DMS153 (cell line): ENCODE measurements around the gene DDX31.

Source experiments
- DNase-seq: peaks from one replicate; lab custom pipeline; 2025; lab: John Stamatoyannopoulos, UW

The DDX31 gene

GRCh38 chr9:132595319-132595718 lies 74.5 kb downstream of the DDX31 start:
- no peak for DNase-seq

DNA sequence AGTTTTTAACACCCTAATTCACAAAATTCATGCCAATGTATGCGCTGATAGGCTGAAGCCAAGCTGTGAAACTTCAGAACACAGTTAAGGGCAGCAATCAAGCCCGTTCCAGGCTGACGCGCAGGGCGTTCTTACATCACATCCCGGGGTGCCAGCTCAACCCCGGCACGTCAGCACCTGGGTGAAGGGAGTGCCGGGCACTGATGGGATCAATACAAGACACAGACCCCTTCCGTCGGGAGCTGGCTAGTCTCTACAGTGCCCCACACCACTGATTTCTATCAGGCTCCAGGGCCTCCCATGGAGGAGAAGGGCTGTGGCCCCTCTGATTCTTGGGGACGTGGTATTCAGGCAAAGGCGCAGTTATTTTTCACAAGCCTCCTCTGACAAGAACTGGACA lies 75.4 kb downstream of the DDX31 start:
- DNase-seq: no peak

DNA sequence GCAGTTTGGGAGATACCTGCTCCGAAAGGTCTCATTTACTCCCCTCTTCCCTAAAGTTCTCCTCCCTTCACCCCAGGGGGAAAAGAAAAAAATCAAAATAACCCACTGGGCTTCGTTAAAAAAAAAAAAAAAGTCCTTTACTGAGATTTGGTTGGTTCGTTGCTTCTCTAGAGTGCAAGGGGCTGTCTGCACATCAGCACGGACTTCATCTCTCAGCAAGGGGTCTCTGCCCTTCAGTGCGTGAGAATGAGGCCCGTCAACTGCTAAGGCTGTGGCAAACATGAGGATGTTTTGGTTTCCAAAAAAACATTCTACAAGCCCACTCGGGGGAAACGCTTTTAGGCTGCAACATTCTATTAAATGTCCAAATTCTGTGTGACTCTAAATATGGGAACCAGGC lies 77.3 kb downstream of the DDX31 start:
- DNase-seq: no peak

GRCh38 chr9:132591751-132592314 lies 78.0 kb downstream of the DDX31 start:
- DNase-seq: no peak

DNA sequence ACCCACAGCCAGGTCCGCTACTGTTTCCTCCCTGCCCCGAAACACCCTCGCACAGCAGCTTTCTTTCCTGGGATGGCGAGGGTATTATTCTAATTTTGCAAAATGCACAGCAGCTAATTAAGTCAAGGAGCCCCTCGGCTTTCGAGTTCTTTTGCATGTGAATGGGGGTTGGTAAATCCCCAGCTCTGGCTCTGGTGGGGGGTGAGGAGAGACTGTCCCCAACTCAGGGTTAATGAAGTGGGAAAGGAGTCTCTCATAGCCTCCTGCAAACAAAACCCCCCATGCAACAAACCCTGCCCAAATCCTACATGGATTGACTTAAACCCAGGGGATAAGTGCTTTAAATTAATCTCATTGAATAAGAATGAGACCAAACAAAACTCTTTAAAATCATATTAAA lies 78.5 kb downstream of the DDX31 start:
- DNase-seq: no peak

DNA sequence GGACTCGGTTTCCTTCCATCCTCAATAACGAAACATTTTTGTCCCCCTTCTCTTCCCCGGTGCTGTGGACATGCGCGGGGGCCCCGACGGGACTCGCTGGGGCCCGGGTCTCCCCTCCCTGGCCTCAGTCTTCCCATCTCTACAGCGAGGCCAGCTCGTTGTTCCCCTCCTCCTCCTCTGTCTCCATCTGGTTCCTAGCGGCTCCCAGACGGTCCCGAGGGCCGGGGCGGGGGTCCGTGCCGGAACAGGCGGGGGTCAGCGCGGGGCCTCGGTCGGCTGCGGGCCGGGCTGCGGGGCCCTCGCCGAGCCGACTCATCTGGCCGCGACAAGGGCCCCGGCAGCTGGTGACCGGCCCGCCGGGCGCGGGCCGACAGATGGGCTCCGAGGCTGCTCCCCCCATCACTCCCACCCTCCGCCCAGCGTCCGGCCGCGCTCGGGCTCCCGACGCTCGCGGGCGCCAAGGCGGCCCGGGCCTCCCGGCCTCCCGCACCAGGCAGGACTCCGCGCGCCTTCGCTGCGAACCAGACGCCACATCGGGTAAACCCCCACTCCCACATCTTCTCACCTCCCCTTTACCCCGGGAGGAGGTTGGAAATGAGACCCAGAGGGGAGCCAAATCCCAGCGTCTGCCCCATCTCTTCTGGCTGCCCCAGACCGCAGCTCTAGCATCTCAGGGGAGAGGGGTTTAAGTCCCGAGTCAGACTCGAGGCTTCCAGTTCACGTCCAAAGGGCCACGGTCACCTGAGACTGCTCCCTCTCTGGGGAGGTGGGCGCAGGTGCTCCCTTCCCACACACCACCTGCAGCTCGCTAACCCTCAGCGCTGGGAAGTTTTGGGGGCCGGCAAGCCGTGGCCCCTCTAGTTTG lies 79.2 kb downstream of the DDX31 start:
- no peak for DNase-seq

DNA sequence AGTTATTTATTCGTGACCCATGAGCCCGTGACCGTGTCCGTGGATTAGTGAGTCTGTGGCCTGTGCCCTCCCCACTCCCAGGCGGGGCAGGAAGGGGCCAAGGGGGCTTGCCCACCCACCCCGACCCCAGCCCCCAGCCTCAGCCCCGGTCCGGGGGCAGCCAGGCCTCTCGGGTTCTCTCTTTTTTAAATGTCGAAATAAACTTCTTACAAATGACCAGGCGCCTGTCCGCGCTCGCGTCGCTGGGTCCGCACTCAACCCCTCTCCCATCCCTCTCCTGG lies 79.8 kb downstream of the DDX31 start:
- no peak for DNase-seq

GRCh38 chr9:132589148-132590036 lies 80.4 kb downstream of the DDX31 start:
- DNase-seq: no peak

GRCh38 chr9:132588501-132589147 lies 81.2 kb downstream of the DDX31 start:
- no peak for DNase-seq

DNA sequence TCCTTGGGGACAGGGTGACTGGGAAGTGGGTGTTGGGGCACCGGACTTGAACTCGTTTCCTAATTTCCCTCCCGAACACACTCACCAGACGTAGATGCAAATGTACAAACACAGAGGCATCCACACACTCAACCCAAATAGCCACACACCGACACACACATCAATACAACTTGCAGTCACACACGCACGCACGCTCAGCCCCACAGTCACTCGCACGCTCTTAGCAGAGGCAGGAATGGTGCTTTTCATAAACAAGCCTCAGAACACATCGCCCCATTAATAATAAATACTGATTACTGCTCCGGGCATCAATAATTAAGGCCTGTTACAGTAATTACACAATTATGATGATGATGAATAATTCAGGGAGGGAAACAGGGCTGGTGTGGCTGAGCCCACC lies 81.7 kb downstream of the DDX31 start:
- no peak for DNase-seq

DNA sequence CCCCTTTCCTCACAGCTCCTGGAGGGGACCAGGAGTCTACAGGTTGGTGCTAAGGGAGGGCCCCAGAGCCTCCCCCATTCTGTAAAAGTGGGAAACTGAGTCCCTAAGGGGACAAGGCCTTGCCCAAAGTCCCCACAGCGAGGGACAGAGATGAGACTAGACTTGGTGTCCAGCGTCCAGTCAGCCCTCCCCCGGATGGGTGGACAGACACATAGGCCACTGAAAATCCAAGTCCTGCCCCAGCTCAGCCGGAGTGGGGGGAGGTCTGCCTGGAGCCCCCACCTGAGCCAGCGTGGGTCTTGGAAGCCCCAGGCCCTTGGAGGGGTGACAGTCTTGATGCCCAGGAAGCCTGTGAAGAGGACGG lies 82.2 kb downstream of the DDX31 start:
- DNase-seq: no peak

DNA sequence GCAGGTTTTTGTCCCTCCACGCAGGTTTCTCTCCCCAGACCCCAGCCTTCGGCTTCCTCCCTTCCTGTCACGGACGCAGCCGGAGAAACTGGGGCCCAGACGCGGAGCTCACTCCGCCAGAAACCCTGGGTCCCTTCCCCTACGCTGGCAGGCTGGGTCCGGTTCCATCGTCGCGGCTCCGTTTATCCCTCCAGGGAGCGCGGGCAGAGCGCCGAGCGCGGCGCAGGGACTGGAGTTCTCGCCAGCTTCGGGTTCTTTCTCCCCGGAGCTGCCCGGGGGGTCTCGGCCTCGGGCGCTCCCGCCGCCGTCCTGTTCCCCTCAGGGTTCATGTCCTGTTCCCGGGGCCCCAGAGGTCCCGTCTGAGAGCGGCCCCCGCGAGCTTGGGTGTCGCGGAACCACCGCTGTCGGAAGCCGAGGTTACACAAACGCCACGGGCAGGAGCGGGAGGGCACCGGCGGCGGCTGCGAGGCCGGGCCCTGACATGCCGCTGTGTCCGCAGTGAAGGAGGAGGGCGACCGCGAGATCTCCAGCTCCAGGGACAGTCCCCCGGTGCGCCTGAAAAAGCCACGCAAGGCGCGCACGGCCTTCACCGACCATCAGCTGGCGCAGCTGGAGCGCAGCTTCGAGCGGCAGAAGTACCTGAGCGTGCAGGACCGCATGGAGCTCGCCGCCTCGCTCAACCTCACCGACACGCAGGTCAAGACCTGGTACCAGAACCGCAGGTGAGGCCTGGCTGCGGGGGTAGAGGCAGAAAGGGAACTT lies 82.8 kb downstream of the DDX31 start:
- DNase-seq: no peak

DNA sequence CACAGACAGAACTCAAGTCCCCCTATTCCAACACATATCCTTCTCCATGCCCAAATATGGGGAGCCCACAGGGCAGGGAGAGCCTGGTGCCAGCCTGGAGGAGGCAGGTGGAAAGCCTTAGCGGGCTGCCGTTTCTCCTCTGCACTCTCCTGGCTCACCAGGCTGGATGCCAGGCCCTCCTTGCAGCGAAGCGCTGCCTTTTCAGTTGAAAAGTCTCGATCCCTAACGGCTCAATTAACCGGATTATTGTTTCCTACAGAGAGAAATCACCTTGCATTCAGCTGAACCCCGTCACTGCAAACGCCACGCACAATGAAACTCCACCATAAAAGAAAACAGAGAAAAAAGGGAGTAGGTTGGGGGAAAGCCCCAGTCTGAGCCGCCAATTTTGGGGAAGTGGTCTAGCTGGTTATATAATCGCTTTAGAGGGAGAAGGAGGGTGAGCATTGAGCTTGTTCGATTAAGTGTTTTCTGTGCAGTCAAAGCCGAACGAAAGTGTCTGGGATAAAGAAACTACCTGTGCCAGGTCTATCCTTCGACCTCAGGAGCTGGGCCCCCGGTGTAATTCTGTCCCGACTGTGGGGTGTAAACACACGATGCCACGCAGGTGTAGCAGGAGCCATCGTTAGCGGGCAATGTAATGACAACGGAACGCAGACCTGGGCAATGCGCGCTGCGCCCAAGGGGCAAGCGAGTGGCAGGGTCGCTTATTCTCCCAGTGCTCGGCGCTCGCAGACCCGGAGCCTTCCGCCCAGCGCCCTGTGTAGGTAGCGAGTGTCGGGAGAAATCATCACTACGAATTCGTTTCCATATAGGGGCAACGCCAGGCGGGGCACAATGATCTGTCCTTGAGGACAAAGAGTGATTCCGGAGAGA lies 83.6 kb downstream of the DDX31 start:
- no peak for DNase-seq

DNA sequence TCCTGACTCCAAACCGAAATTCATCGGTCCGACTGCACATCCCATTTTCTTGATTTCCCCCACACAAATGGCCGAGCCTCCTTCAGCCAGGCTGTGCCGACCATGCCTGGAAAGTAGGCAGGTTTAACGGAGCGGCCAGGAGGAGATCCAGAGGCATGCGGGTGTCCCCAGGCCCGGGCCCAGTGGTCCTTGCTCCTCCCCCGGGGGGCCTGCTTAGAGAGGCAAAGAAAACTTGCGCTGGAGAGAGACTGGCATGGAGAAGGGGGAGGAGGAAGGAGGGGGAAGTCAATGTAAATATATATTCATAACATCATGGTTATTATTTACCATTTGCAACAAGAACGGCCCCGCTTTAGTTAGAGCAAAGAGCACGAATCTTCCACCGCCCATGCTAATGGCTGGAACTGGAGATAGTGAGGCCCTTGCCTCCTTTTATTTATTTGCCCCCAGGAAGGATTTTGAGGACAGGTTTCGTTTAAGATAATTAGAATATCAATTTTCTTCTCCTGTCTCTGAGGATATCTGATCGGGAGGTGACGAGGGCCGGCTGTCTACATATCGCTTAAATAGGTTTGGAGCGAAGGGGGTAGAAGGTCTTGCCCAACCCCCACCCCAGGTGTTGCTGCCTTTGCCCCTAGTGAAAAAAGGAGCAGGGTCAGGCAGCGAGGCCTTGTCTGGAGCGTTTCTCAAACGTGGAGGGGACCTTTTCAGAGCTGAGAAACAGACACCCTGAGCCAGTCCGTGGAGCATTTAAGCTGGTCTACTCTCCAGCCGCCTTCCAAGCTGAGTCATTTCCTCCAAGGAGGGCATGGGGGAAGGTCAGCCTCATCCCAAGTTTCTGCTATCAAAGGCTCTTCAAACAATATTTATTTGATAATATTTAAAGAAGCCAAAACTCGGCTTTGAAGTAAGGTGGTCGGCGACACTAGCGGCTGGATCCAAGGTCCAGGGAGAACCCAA lies 84.9 kb downstream of the DDX31 start:
- no peak for DNase-seq

DNA sequence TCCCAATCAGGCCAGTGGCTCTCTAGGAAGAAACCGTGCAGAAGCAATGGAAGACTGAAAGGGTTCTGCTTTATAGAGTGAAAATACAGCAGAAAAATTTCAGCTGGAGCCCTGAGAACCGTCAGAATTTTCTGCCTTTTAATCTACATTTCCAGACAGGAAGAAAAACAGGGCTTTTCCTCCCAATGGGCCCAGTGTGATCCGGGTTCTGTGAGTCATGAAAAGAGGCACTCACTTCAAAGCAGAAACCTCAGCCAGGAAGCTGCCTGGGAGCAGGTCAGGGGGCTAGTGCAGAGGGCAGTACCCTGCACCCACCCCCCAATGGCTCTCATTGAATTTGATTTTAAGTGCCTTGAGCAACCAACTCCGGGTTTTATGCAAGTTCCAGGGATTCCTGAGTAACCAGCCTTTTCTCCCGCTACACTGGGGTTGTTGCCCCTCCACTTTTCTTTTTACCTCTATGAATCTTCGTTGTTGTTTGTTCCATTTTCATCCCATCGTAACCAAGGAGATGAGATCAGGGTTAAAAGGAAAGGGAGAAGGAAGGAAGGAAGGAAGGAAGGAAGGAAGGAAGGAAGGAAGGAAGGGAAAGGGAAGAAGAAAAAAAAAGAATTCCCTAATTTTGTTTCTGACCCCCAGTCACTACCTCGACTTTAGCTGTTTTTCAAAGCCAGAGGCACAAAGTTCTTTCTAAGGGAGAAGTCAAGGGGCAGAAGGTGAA lies 86.0 kb downstream of the DDX31 start:
- DNase-seq: no peak

DNA sequence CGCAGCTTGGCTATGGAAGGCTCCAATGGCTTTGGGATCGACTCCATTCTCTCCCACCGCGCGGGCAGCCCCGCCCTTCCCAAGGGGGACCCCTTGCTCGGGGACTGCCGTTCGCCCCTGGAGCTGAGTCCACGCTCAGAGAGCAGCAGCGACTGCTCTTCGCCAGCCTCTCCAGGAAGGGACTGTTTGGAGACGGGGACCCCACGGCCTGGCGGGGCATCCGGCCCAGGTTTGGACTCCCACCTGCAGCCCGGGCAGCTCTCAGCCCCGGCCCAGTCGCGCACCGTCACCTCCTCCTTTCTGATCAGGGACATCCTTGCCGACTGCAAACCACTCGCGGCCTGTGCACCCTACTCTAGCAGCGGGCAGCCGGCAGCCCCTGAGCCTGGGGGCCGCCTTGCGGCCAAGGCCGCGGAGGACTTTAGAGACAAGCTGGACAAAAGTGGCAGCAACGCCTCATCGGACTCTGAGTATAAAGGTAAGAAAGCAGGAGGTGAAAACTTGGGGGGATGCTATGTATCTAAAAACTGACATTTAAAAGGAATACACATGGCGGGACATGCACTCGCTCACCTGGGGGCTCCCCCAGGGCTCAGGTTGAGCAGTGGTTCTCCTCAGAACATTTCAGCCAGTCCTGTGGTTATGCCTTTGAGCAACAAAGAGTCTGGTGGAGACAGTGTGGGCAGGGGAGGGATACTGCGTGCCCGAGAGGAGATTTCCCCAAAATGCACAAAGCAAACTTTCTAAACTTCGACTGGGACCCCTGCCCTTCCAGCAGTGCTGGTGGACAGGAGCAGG lies 86.8 kb downstream of the DDX31 start:
- no peak for DNase-seq

DNA sequence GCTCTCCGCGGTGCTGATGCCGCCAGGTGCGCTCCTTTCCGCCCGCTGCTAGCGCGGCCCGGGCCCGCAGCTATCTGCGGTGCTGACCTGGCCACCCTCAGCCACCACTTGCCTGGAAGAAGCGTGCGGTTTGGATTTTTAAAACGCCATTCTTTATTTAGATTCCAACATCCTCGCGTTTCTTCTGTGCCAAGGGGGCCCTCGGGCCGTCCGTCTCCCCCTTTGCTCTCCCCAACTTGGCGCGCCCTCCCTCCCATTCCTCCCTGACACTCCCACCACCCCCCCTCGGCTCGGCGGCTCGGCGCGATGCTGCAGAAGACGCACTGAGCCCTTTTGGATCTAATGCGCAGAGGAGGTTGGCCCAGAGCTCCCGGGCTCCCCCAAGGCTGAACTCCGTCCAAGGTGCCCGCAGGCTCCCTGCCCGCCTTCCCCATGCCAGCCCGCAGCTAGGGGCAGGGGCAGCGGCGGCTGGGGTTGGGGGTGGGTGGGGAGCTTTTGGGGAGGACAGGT lies 87.5 kb downstream of the DDX31 start, which contains the start of gene BARHL1:
Gene BARHL1 (plus strand): TSS at position 331 of the 510 bp plus-strand sequence. CDS start 192 bp downstream, outside the sequence.
- no peak for DNase-seq

GRCh38 chr9:132579427-132579798 lies 90.4 kb downstream of the DDX31 start:
- DNase-seq: no peak
